HepG2 (cell line): ENCODE measurements around the gene C6orf136. TPM values are rescaled to one million over a fixed set of nuclear protein-coding genes. Genes with fewer than 3 reads are reported as not detected.

Experiments
- ATAC-seq: fragments of 200-7000 bp; cut with Tn5 transposase; 3 replicates; pipeline ENCODE4 v1.9.1; 2020; ENCODE audit warnings: mild to moderate bottlenecking, moderate library complexity
- BruUV-seq: library from RNA; stranded (reverse); fragments of 400-500 nt; replicated peaks from 2 replicates; lab custom pipeline; 2021; lab: Mats Ljungman, UMichigan
- CTCF ChIA-PET: fragments of 300-600 bp; formaldehyde crosslinking; extraction: SDS; loops from one replicate; lab custom pipeline; 2021; ENCODE audit warnings: low total read pairs, inconsistent platforms, low intra/inter-chr PET ratio; lab: Yijun Ruan, JAX
- POLR2A ChIA-PET: fragments of 350-600 bp; sonication (Branson Sonifier 250); formaldehyde crosslinking; loops from one replicate; lab custom pipeline; 2020; ENCODE audit warnings: antibody characterized with exemption, inconsistent platforms; lab: Yijun Ruan, JAX
- DNase-seq: peaks from one replicate; pipeline ENCODE4 v3.0.0-alpha.2; 2015; ENCODE audit warnings: low spot score
- FAIRE-seq: peaks from 3 replicates; lab custom pipeline; 2011; peaks lifted over from hg19 to GRCh38; lab: Jason Lieb, UNC
- H2AFZ ChIP-seq: one replicate; pipeline ENCODE4 v1.6.1; 2011; ENCODE audit warnings: low read length, inconsistent platforms
- H3K27ac ChIP-seq: fragments of 300-600 bp; 3 replicates; pipeline ENCODE4 v1.8.0; 2011; ENCODE audit warnings: mixed run types, mild to moderate bottlenecking, mixed read lengths, low read length, inconsistent platforms; ENCODE audit not compliant: insufficient read depth; ENCODE audit errors: extremely low read length
- H3K27me3 ChIP-seq, 2 experiments: fragments of 200-600 bp in 1 of 2; 2 replicates in 1 of 2; 3 replicates in 1 of 2; pipeline versions ENCODE4 v1.6.0 to v1.8.0; 2011; ENCODE audit warnings: low read length in 2 of 2, mild to moderate bottlenecking in 2 of 2, moderate library complexity in 2 of 2, inconsistent platforms in 1 of 2; ENCODE audit not compliant: insufficient read depth in 2 of 2, control insufficient read depth in 1 of 2
- H3K36me3 ChIP-seq, 2 experiments: fragments of 200-600 bp in 1 of 2; replicated peaks in 1 of 2; 2 replicates in 1 of 2; 3 replicates in 1 of 2; pipeline versions ENCODE4 v1.5.1 to v1.8.0; 2011; ENCODE audit warnings: low read length in 2 of 2, inconsistent platforms in 1 of 2; ENCODE audit not compliant: insufficient read depth in 2 of 2, control insufficient read depth in 1 of 2
- H3K4me1 ChIP-seq: 2 replicates; pipeline ENCODE4 v1.5.1; 2012; ENCODE audit warnings: low read length, inconsistent platforms; ENCODE audit not compliant: insufficient read depth
- H3K4me2 ChIP-seq: 2 replicates; pipeline ENCODE4 v1.6.0; 2011; ENCODE audit warnings: low read depth, low read length, inconsistent platforms
- H3K4me3 ChIP-seq, 3 experiments: fragments of 200-600 bp in 1 of 3; sonication (generic), shearing (Covaris generic) in 1 of 3; replicated peaks in 1 of 3; 2 replicates each; pipeline ENCODE4 v1.5.1; 2011 to 2016; ENCODE audit warnings: low read length in 3 of 3, inconsistent platforms in 2 of 3, low read depth in 2 of 3, mild to moderate bottlenecking in 2 of 3, control low read depth in 1 of 3, mixed read lengths in 1 of 3; ENCODE audit not compliant: insufficient read depth in 1 of 3
- H3K79me2 ChIP-seq: one replicate; pipeline ENCODE4 v1.6.1; 2011; ENCODE audit warnings: low read length, inconsistent platforms; ENCODE audit not compliant: insufficient read depth
- H3K9ac ChIP-seq: 2 replicates; pipeline ENCODE4 v1.6.0; 2011; ENCODE audit warnings: mild to moderate bottlenecking, low read depth, low read length, inconsistent platforms; ENCODE audit not compliant: insufficient read depth
- H3K9me3 ChIP-seq: 2 replicates; pipeline ENCODE4 v1.5.1; 2012; ENCODE audit warnings: mild to moderate bottlenecking, low read length
- H4K20me1 ChIP-seq: 2 replicates; pipeline ENCODE4 v1.6.0; 2011; ENCODE audit warnings: inconsistent platforms, mild to moderate bottlenecking, low read length, moderate library complexity; ENCODE audit not compliant: insufficient read depth
- DNMT3B ChIP-seq: conservative IDR thresholded peaks from 2 replicates; pipeline ENCODE4 v1.6.1; 2016; ENCODE audit warnings: missing biosample characterization, control low read depth
- DRAP1 ChIP-seq: IDR thresholded peaks from 2 replicates; pipeline ENCODE4 v1.6.1; 2016; ENCODE audit warnings: missing genetic modification reagents, missing compliant biosample characterization
- GATA4 ChIP-seq: sonication (generic); IDR thresholded peaks from 2 replicates; pipeline ENCODE4 v1.6.1; 2016; ENCODE audit warnings: antibody characterized with exemption, low read depth, borderline replicate concordance
- KLF16 ChIP-seq, 2 experiments: sonication (generic) in 1 of 2; formaldehyde crosslinking in 1 of 2; IDR thresholded peaks; 2 replicates each; pipeline versions ENCODE4 v1.6.1 to v1.8.0; 2016 to 2023; ENCODE audit warnings: missing genetic modification reagents in 2 of 2, missing compliant biosample characterization in 1 of 2
- KLF9 ChIP-seq: IDR thresholded peaks from 2 replicates; pipeline ENCODE4 v1.6.1; 2016; ENCODE audit warnings: low read depth
- MBD4 ChIP-seq: IDR thresholded peaks from 2 replicates; pipeline ENCODE4 v1.6.1; 2012; ENCODE audit warnings: low read length, inconsistent platforms, borderline replicate concordance
- NFKBIZ ChIP-seq: IDR thresholded peaks from 2 replicates; pipeline ENCODE4 v1.6.1; 2018; ENCODE audit warnings: missing genetic modification reagents, missing compliant biosample characterization
- PBX2 ChIP-seq: IDR thresholded peaks from 2 replicates; pipeline ENCODE4 v1.6.1; 2016; ENCODE audit warnings: control low read depth
- SOX13 ChIP-seq, 3 experiments: fragments of 450-650 bp in 1 of 3; sonication (generic) in 1 of 3; formaldehyde crosslinking in 1 of 3; IDR thresholded peaks in 2 of 3; conservative IDR thresholded peaks in 1 of 3; 2 replicates each; pipeline versions ENCODE4 v1.5.0 to v1.6.1; 2016 to 2020; ENCODE audit warnings: antibody characterized with exemption in 1 of 3, mild to moderate bottlenecking in 1 of 3, missing compliant biosample characterization in 1 of 3, missing genetic modification reagents in 1 of 3, moderate library complexity in 1 of 3
- ZNF772 ChIP-seq: sonication (generic); formaldehyde crosslinking; IDR thresholded peaks from 2 replicates; pipeline ENCODE4 v1.5.0; 2020; ENCODE audit warnings: mild to moderate bottlenecking, missing genetic modification reagents
- WGBS: methylation state at CpG from one replicate; pipeline ENCODE4 v1.1.6; 2017; ENCODE audit warnings: low lambda C conversion rate; 5-methylcytosine and 5-hydroxymethylcytosine counted together
- in situ Hi-C: cut with HindIII; loops from 2 replicates; pipeline ENCODE4 v1.10.0; 2017; ENCODE audit warnings: low pct_unique_long_range_greater_than_20kb; ENCODE audit not compliant: extremely low pct_ligation_motif_present
- intact Hi-C: fragments of 100-400 bp; cut with micrococcal nuclease; formaldehyde crosslinking; loops from one replicate; pipeline ENCODE4 v1.10.0; 2022; ENCODE audit not compliant: unreplicated experiment
- polyA plus RNA-seq, 8 experiments: library from polyadenylated mRNA; depleted of rRNA in 3 of 8; stranded (reverse) in 7 of 8; unstranded in 1 of 8; fragments of >200 nt; fragmentation: Illumina TruSeq in 4 of 8; extraction: Trizol in 4 of 8; gene quantifications; 2 replicates each; pipeline versions ENCODE4 v1.2.1 to v1.2.3, GENCODE V29; 2011 to 2016; ENCODE audit warnings: low read depth in 4 of 8, missing spikeins in 1 of 8, mixed read lengths in 1 of 8; ENCODE audit not compliant: insufficient read depth in 1 of 8
- total RNA-seq, 5 experiments: library from RNA; depleted of rRNA; stranded (reverse); fragments of >200 nt; fragmentation: Illumina TruSeq; extraction: Trizol; gene quantifications; 2 replicates each; pipeline ENCODE4 v1.2.3, GENCODE V29; 2016; ENCODE audit warnings: low read depth in 1 of 5
- TF ChIP-seq, protein P1 (sequence below): sonication (generic); formaldehyde crosslinking; IDR thresholded peaks from 2 replicates; pipeline ENCODE4 v1.9.0; 2021; ENCODE audit warnings: missing genetic modification reagents, borderline replicate concordance

The C6orf136 gene
- total and polyA plus RNA-seq, 2 of the 13 experiments (the other 11 are each of a cell fraction or from before 2014, with no cell fraction given): 12.0 to 26.2 TPM

DNA sequence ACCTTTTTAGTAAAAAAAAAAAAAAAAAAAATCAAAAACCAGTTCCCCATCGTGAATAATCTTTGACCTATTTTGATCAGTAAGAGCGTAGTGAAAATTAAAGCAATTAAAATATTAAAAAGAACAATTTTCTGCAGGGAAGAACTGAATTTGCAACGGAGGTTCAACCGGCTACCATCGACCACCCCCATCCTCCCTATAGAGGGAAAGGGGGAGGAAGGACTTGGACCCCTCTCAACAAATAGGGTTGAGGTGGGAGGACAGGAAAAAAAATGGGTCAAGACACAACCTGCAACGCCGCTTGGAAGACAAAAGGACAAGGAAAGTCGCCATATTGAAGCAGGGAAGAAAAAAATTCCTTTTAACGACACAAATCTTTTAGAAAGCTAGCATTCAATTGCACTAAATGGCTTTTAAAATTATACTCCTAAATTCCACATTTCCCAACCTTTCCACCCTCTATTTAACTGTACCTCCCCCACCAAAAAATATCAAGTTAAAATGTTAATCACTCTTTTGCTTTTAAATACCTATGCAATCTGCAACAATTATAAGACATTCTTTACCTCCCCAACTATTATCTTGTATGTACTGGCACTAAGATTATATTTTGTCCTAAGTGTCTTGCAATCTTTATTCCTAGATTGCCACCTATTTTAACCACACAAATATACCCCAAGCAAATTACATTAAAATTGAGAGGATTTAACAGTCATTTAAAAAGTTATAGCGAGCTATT is 31.5 kb upstream of the C6orf136 start (continued):
- TF ChIP-seq, protein P1, sequence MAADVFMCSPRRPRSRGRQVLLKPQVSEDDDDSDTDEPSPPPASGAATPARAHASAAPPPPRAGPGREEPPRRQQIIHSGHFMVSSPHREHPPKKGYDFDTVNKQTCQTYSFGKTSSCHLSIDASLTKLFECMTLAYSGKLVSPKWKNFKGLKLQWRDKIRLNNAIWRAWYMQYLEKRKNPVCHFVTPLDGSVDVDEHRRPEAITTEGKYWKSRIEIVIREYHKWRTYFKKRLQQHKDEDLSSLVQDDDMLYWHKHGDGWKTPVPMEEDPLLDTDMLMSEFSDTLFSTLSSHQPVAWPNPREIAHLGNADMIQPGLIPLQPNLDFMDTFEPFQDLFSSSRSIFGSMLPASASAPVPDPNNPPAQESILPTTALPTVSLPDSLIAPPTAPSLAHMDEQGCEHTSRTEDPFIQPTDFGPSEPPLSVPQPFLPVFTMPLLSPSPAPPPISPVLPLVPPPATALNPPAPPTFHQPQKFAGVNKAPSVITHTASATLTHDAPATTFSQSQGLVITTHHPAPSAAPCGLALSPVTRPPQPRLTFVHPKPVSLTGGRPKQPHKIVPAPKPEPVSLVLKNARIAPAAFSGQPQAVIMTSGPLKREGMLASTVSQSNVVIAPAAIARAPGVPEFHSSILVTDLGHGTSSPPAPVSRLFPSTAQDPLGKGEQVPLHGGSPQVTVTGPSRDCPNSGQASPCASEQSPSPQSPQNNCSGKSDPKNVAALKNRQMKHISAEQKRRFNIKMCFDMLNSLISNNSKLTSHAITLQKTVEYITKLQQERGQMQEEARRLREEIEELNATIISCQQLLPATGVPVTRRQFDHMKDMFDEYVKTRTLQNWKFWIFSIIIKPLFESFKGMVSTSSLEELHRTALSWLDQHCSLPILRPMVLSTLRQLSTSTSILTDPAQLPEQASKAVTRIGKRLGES (CRISPR knock-in tag): peak; percentile 32; the same call in 1 of the 2 replicates

- no TSS peak for BruUV-seq
- in situ Hi-C loops: no loop called here
- H3K4me3 ChIP-seq: peak overlapping the region; percentile 74 to 97 (median 87)
- no peaks in the 10 kb centered on the region; a peak in 1 of 5 replicates for H3K27me3 ChIP-seq
- peaks cover 2 to 12% of the 10 kb centered on the region in 2 experiments for H3K36me3 ChIP-seq
- intact Hi-C loops: loop anchor here (2.0 to 5.0 kb wide), 3 partner anchors 41 to 105 kb away; partner anchors contain the start of genes DHX16 and TUBB
- H3K4me2 ChIP-seq: peak overlapping the region; percentile 88
- H3K4me1 ChIP-seq: peaks cover 35% of the 10 kb centered on the region
- peaks cover 44% of the 10 kb centered on the region for H3K79me2 ChIP-seq
- peak overlapping the region; percentile 100 for H3K9ac ChIP-seq
- ATAC-seq (no peak), FAIRE-seq (no peak), DNase-seq (peak; percentile 61)
- H2AFZ ChIP-seq: no peak overlapping the region
- POLR2A ChIA-PET: interaction anchor here (0.6 to 4.8 kb wide), 27 partner anchors 10 to 168 kb away, joined by 3 to 172 read pairs (median 8); partner anchors contain the start of genes ABCF1, ATAT1, C6orf136 and DHX16
- CTCF ChIA-PET: no interaction called here
- 1% methylated on average over 10 of the region's 10 CpGs for WGBS
- H3K27ac ChIP-seq: peak overlapping the region; percentile 98
- H3K9me3 ChIP-seq: no peaks in the 10 kb centered on the region
- H4K20me1 ChIP-seq: peaks cover 12% of the 10 kb centered on the region
- TF ChIP-seq DRAP1 (CRISPR knock-in tag): no peak
- TF ChIP-seq NFKBIZ (CRISPR knock-in tag): 0 out of 2 replicates have a peak, but pooled peaks have one; percentile 12
- peak; percentile 75; the same call in 1 of the 2 replicates for TF ChIP-seq KLF9 (CRISPR knock-in tag)
- TF ChIP-seq DNMT3B (CRISPR knock-in tag): peak; percentile 63; the same call in 1 of the 2 replicates
- no peak for TF ChIP-seq SOX13 (IDR thresholded peaks at IDR 0.05)
- peak in 1 of 2 experiments; percentile 89; a peak in 1 of 4 replicates for TF ChIP-seq SOX13 (CRISPR knock-in tag; conservative IDR thresholded peaks at IDR 0.05 in 1 of 2, IDR thresholded peaks at IDR 0.05 in 1 of 2)
- TF ChIP-seq MBD4: peak; percentile 73; the same call in 1 of the 2 replicates
- peak; percentile 65; the same call in 1 of the 2 replicates for TF ChIP-seq ZNF772 (CRISPR knock-in tag)
- 0 out of 4 replicates have a peak, but pooled peaks of 1 of the 2 experiments have one; percentile 5 for TF ChIP-seq KLF16 (CRISPR knock-in tag; IDR thresholded peaks at IDR 0.05)
- TF ChIP-seq PBX2 (CRISPR knock-in tag): no peak
- peak; percentile 40; the same call in 1 of the 2 replicates for TF ChIP-seq GATA4
These were observed 30.7 kb upstream of the C6orf136 start for GRCh38 chr6:30615958-30616810.
